HG03060 (cell line): ENCODE data around the gene B3GNT7.
A peak's percentile ranks its signal among the peaks of the same experiment; 100 is the strongest.
"Not testable (repeated sequence)": the region's sequence is repeated elsewhere in the genome, so short reads cannot be mapped to it uniquely, and the experiment has no call there.

Source experiments
- ATAC-seq: cut with Tn5 transposase; IDR thresholded peaks from one replicate; pipeline ENCODE4 v1.9.1; 2021; ENCODE audit warnings: low read depth, moderate number of reproducible peaks; ENCODE audit not compliant: unreplicated experiment

B3GNT7 gene

GRCh38 chr2:231395188-231396057 is at the start of gene B3GNT7:
Gene B3GNT7, plus strand, starts transcription at chr2:231395710. Its CDS starts 94 bp downstream, at chr2:231395804.
- no peak for ATAC-seq

GRCh38 chr2:231347081-231347480 is 48.4 kb upstream of the B3GNT7 start:
- no peak for ATAC-seq

- no peak for ATAC-seq
Measured at GRCh38 chr2:231347638-231348037, 47.9 kb upstream of the B3GNT7 start.

GRCh38 chr2:231348173-231348572 is 47.3 kb upstream of the B3GNT7 start:
- no peak for ATAC-seq

GRCh38 chr2:231348704-231349373 is 46.7 kb upstream of the B3GNT7 start:
- no peak for ATAC-seq

GRCh38 chr2:231349374-231349735 is 46.2 kb upstream of the B3GNT7 start:
- not testable (repeated sequence) for ATAC-seq

GRCh38 chr2:231351648-231352047 is 43.9 kb upstream of the B3GNT7 start:
- no peak for ATAC-seq

- ATAC-seq: no peak
Measured at GRCh38 chr2:231353469-231353868, 42.0 kb upstream of the B3GNT7 start.

- ATAC-seq: no peak
Measured at GRCh38 chr2:231355508-231356465, 39.7 kb upstream of the B3GNT7 start.

GRCh38 chr2:231356466-231356844 is 39.1 kb upstream of the B3GNT7 start:
- ATAC-seq: no peak

GRCh38 chr2:231357048-231357447 is 38.5 kb upstream of the B3GNT7 start:
- no peak for ATAC-seq

- no peak for ATAC-seq
Measured at GRCh38 chr2:231357931-231358330, 37.6 kb upstream of the B3GNT7 start.

- no peak for ATAC-seq
Measured at GRCh38 chr2:231359441-231359840, 36.1 kb upstream of the B3GNT7 start.

GRCh38 chr2:231359948-231360347 is 35.6 kb upstream of the B3GNT7 start:
- no peak for ATAC-seq

- no peak for ATAC-seq
Measured at GRCh38 chr2:231360401-231360800, 35.1 kb upstream of the B3GNT7 start.

GRCh38 chr2:231360881-231361371 is 34.6 kb upstream of the B3GNT7 start:
- no peak for ATAC-seq

- peak; percentile 65 for ATAC-seq
Measured at GRCh38 chr2:231361701-231362554, 33.6 kb upstream of the B3GNT7 start.

GRCh38 chr2:231362555-231363184 is 32.8 kb upstream of the B3GNT7 start:
- ATAC-seq: no peak

GRCh38 chr2:231364061-231364460 is 31.4 kb upstream of the B3GNT7 start:
- ATAC-seq: no peak
